ENCODE measurements around the gene GAD1.

- no peak for TF ChIP-seq CTCF (IDR thresholded peaks at IDR 0.05)
- no peak for TF ChIP-seq ZFX (IDR thresholded peaks at IDR 0.05; ENCODE audit: borderline replicate concordance)
Observed at GRCh38 chr2:170827841-170828532, 11.3 kb downstream of the GAD1 start.

Data from 22Rv1 (cell line).